HG03460 (cell line): Measurements from ENCODE around the gene GPR152.
A peak's percentile ranks its signal among the peaks of the same experiment; 100 is the strongest.

ENCODE experiments used
- ATAC-seq: cut with Tn5 transposase; IDR thresholded peaks from one replicate; pipeline ENCODE4 v1.9.1; 2021; ENCODE audit not compliant: unreplicated experiment

GPR152 gene

DNA sequence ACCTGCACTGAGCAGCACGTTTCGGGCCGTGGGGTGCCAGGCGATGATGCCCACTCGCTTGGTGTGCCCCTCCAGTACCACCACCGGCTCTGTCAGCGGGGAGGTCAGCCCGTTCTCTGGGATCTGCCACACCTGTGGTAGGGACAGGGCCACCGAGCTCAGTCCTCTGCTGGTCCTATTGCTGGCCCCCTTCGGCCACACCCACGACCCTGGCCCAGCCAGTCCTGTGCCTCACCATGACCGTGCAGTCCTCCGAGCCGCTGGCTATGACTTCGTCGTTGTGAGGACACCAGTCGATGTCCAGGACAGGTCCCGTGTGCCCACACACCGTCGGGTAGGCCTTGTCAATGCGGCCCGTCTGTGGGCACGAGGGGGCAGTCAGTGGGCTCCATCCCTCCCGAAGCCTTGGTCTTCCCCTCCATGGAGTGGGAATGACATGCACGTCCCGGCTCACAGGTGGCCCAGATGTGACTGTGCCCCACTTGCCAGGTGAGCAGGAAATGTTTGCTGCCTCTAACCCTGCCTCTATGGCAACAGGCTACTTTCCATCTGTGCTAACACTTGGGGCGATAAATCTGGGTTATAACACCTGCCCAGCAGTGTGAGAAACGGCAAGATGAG is 10.7 kb downstream of the GPR152 start:
- no peak for ATAC-seq

DNA sequence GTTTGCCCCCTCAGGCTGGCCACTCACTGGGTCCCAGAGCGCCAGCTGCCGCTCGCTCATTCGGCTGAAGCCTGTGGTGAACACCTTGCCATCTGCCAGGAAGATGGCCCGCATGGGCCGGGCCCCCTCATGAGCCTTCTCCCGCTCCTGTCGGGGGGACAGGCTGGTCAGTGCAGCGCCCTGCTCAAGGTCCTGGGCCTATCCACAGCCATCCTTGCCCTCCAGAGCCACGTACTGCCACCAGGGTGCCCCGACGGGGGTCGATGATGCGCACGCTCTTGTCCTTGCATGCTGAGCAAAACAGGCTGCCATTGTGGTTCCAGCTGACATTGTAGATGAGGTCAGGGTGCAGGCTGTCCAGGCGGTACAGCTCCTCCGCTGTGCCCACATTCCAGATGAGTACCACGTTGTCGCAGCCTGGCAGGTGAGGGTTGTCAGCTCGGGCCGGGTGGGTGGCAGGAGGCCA is 11.4 kb downstream of the GPR152 start:
- ATAC-seq = no peak

DNA sequence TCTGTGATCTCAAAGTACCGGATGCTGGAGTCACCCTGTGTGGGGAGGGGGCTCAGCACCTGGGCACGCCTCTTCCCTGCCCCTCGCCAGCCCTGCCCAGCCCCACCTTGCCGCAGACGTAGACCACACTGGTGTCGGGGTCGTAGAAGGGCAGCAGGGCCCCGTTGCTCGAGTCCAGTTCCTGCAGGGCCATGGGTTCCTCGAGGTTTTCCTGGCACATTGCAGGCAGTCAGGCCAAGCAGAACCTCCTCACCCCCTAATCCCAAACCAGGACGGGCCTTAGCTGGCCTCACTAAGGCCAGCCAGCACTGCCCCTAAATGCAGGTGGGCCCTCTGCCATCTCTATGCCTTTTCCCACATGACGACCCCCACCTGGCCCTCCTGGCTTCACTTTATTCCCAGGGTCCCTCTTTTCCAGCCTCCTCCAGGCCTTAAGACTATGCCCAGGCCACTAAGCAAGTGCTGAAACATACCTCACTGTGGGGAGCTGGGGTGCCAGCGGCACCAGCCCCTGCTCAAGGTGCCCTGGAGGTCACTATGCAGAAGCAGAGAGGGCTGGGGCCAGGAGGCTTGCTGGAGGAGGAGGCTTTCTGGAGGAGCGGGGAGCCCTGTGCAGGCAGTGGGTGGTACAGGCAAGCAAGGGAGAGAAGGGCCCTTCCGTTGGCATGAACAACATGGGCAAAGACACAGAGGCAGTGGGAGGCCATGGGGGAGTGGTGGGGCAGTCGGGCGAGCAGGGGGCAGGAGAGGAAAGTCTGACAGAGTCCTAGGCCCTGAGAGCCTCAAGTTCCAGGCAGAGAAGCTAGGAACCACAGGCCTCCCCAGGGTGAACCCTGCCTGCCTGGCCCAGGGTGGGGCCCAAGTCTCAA is 12.1 kb downstream of the GPR152 start:
- ATAC-seq = no peak

DNA sequence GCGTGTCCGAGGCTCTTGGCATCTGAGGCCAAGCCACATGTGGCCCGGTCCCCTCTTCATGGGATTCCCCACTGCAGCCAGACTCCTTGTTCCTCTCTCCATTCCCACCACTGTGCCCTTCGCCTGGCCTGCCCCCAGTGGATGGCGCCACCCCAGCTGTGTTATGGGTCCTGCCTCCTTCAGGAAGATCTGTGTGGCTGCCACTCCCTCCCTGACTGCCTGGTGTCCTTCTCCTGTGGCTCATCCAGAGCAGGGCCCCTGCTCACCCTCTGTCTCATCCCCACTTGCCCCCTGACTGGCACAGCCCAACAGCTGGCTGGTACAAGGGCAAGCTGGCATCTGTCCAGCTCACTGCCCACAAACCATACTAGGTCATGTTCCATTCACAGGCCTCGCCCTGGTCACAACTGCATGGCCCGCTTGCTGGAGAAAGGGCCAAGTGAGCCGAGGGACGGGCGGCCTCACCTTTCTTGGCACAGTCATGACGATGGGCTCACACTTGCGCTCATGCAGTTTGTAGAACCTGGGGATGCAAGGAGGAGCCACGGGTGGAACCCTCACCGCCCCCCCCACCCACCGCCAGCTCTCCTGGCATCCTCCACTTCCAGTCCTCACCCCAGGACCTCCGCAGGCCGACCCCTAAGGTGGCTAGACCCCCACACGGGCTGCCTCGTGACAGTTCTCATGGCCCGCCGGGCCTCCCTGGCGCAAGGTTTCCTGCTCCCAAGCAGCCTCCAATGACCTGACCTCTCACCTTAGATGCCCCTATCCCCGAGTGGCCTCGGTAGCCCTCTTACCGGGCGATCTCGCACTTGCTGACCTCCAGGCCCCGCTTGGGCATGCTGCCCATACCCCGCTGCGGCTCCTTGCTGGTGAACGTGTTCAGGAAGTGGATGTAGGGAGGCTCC is 13.0 kb downstream of the GPR152 start:
- ATAC-seq = no peak

DNA sequence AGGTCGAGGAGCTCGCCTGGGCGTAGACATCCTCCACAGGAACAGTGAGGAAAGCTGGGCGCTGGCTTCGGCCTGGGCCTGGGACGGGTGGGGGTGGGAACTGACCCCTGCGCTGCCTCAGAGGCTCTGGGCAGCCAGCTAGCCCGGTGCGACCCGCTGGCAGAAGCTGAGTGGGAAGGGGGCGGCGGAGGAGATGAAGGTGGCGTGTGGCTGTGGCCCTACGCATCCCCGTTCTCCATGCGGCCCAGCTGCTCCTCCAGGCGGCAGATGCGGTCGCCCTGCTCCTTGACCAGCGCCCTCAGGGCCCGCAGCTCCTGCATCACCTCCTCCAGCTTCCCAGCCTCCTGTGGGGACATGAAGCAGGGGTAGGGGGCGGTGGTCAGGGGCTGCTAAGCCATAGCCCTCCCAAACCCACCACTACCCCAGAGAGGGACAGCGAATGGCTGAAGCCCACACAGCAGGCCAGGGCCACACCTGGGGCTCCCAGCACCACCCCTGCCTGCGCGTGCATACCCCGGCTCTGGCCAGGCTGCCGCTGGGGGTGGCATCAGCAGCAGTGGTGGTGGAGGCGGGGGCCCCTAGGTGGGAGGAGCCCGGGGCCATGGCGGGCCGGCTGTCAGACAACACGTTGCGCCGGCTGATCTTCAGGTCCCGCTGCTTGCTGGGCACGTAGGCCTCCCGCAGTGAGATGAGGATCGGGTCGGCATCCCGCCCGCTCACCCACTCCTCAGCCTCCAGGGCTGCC is 14.2 kb downstream of the GPR152 start:
- ATAC-seq = no peak

DNA sequence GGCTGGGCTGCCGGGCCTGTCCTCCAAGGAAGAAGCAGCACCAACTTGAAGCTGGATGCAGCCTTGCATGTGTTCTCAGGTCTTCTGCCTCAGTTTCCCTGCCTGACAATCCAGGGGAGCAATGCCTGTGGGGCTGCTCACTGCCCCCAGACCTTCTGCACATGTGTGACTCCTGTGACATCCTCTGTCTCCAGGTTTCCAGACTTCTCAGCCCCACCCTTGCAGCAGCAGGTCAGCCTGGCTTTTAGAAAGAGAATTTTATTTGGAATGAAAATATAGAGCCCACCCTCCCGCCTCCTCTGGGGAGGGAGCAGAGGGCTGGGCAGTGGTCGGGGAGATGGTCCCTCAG is 14.7 kb downstream of the GPR152 start:
- ATAC-seq = no peak

DNA sequence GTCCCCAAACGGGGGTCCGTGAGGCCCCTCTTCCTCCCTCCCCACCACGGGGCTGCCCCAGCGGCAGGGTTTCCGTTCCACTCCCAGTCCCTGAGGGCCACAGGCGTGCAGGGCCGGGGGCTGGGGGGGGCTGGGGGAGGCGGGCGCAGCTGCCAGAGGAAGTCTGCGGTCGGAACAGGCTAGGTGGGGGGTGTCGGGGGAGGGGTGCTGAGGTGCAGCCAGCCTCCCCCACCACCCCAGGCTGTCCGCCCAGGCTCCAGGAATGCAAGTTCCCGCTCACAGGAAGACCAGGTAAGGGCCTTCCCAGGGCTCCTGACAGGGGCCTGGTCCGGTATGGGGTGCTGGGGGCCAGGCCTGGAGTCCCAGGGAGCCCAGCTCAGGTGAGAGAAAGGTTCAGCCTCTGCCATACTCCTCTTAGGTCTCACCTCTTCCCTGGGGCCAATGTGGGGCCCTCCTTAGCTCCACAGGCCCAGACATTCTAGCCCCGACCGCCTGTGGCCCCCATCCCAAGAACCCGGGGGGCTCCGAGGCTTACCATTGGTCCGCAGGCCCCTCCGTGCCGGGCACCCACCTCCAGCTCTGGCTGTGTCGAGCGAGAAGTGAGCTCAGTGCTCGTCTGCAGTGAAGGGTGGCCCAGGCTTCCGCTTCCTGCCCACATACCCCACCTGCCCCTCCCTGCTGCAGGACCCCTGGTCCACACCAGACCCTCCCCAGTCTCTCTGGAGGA is 15.3 kb downstream of the GPR152 start, which contains the start of gene PTPRCAP:
Gene PTPRCAP (minus strand): TSS at position 601 of the 727 bp plus-strand sequence. CDS start 63 bp downstream, at position 538.
- peak; percentile 36 for ATAC-seq

DNA sequence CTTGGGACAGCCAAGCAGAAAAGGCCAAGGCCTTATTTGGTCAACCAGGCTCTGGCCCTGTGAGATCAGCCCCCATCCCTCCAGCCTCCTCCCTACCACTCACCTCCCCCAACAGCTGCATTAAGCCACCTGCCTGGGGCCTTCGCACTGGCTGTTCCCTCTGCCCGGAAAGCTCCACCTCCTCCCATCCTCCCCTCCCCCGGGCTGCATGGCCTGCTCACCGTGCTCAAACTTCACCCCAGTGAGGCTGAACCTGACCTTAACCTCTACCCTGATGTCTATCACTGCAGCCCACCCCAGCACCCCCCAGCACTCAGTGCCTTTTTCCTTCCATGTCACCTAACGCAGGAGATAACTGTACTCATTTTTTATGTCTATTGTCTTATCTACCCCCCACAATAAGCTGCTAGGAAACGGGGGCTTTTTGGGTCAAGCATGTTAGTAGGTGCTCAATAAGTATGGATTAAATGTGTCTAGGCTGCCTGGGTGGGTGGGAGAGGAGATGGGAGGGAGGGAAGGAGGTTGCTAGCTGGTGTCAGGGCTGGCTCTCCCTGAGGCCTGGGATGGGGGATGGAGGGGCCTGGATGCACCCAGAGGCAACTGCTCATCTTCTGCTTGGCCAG is 16.0 kb downstream of the GPR152 start:
- peak; percentile 40 for ATAC-seq

DNA sequence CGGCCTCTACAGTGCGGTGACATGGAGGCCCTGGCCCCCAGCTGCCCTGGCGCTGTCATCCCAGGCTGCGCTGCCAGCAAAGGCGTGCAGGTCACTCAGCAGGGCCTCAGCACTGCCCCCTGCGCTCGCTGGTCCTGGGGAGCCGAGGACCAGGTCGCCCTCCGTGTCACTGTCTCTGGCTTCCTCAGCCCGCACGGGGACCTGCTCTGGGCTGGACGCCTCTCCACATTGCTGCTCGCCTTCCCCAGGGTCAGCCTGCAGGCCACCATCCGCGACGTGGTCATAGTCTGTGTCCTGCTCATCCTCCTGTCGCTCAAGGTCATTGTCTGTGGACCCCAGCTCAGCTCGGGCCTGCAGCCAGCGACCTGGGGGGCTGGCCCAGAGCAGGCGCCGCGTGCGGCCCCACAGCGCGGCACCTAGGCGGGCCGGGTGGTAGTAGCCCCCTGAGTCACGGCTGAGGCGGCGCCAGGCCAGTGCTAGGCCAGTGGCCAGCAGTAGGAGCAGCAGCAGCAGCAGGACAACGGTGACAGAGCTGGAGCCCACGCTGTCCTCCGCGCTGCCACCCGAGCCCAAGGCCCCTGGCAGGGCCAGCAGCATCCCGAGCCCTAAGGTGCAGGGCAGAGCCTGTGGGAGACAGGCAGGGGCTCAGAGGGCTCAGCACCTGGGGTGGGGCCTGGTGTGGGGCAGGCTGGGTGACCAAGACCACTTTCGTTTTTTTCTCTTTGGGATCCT is 16.6 kb downstream of the GPR152 start:
- no peak for ATAC-seq

DNA sequence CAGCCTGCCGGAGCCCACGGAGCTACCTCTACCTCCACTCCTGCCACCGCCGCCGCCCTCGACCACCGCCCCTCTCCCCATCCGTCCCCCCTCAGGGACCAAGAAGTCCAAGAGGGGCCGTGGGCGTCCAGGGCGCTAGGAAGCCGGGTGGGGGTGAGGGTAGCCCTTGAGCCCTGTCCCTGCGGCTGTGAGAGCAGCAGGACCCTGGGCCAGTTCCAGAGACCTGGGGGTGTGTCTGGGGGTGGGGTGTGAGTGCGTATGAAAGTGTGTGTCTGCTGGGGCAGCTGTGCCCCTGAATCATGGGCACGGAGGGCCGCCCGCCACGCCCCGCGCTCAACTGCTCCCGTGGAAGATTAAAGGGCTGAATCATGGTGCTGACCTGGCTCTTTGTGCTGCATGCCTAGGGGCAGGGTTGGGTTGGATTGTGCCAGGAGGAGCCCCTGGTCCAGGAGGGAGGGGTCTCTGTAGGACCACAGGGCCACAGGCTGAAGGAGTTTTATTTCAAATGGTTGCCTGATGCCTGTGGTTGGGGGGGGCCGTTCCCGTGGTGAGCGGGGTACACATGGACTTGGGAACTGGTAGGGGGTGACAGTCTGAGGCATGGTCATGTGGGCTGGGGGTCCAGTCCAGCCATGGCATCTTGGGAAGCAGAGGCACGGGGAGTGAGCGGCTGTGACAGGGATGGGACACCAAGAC is 17.4 kb downstream of the GPR152 start:
- no peak for ATAC-seq

DNA sequence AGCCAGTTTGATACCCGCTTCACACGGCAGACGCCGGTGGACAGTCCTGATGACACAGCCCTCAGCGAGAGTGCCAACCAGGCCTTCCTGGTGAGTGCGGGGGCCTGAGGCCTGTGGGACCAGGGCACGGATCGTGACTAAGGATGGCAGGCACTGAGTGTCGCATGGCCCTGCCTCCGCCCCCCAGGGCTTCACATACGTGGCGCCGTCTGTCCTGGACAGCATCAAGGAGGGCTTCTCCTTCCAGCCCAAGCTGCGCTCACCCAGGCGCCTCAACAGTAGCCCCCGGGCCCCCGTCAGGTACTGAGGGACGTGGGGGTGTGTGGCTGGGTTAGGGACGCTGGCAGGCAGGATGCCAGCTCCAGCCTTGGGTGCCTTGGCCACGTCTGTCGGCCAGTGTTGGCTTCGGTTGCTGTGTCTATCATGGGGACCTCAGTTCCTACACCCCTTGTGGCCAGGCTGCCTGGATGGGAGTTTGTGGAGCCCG is 18.1 kb downstream of the GPR152 start:
- no peak for ATAC-seq

DNA sequence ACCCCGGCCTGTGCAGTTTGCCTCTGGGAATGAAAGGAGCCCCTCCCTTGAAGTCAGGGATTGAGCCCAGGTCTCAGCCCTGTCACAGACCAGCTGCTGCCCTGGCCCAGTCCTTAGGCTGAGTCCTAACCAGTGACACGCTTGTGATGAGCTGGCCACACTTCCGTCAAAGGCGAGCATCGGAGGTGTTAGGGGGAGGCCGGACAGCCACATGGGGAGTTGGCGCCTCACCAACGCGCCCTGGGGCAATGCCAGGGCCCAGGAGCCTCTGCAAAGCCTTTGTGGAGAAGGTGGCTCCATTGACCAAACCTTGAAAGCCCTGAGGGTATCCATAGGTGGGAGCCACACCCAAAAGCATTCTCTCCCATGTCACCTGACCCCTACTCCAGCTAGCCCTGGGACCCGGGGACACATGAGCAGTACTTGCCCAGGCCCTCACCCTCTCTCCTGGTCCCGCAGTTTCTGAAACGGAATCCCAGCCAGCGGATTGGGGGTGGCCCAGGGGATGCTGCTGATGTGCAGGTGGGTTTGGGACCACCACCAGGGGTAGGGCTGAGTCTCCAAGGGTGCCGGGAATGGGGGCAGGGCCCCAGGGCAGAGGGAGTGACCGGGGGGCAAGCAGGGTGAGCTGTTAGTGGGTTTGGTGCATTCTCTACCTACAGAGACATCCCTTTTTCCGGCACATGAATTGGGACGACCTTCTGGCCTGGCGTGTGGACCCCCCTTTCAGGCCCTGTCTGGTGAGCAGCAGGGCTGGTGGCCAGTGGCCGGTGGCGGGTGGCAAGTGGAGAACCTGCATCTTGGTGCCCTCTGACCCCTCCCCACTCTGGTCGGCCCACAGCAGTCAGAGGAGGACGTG is 18.8 kb downstream of the GPR152 start:
- no peak for ATAC-seq

DNA sequence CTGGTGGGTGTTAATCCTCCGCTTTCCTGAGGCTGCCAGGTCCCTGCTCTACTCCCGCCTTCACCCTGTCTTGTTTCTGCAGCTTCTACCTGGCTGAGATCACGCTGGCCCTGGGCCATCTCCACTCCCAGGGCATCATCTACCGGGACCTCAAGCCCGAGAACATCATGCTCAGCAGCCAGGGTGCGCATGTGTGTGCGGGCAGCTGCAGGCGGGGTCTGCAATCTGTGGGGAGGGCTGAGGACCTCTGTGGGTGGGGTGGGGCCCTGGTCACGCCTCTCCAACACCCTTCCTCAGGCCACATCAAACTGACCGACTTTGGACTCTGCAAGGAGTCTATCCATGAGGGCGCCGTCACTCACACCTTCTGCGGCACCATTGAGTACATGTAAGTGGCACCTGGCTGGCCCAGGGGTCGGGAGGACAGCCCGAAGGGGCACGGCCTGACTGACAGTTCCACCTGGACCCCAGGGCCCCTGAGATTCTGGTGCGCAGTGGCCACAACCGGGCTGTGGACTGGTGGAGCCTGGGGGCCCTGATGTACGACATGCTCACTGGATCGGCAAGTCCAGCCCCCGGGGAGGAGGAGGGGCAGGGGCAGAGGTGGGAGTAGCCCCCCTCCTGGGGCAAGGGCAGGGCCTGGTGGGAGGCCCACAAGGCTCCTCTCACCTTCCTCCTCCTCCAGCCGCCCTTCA is 19.7 kb downstream of the GPR152 start:
- no peak for ATAC-seq

DNA sequence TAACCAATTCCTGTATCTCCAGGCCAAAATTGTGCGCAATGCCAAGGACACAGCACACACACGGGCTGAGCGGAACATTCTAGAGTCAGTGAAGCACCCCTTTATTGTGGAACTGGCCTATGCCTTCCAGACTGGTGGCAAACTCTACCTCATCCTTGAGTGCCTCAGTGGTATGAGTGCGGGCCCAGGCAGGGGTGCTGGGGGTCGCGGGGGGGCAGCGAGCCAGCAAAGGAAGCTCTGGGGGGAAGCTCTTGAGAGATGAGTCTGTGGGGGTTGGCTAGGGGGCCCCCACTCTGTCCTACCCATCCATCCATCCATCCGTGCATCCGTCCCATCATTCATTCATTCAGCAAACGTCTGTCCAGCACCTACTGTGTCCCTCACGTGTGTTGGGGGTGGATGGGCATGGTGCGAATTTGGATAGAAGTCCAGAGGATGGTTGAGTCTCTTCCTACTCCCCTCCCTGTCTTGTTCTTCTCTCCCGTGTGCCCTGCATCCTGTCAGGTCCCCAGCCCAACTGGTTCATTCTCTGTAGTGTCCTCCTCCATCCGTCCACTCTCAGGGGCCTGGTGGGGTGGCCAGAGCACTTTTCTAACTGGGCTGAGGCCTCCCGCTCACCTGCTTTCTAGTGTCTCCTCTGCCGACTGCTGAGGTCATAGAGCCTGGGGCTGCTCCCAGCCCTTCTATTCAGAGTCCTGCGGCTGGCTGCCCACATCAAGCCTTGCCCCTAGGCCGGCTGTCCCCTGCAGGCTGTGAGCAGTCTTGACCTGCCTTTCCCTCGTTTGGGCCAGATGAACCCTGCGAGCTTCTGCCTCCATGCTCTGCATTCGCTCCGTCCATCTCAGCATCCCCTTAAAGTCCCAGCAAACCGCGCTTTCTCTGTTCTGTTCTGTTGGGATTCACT is 20.9 kb downstream of the GPR152 start:
- ATAC-seq = no peak

DNA sequence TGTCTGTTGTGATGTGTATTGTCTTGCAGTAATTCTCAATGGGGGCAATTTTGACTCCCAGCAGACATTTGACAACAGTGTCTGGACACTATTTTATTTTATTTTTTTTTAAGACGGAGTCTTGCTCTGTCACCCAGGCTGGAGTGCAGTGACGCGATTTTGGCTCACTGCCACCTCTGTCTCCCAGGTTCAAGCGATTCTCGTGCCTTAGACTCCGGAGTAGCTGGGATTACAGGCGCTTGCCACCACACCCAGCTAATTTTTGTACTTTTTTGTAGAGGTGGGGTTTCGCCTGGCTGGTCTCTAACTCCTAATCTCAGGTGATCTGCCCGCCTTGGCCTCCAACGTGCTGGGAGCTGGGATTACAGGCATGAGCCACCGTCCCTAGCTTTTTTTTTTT is 22.8 kb downstream of the GPR152 start:
- ATAC-seq = no peak
